D721Med (cell line): ENCODE measurements around the gene AOC1.

ENCODE experiments used
- DNase-seq: peaks from one replicate; pipeline ENCODE4 v3.0.0; 2011; ENCODE audit warnings: low spot score; ENCODE audit not compliant: insufficient read length
- FAIRE-seq: peaks from 2 replicates; lab custom pipeline; 2011; peaks lifted over from hg19 to GRCh38; lab: Jason Lieb, UNC
- CTCF ChIP-seq: IDR thresholded peaks from 2 replicates; pipeline ENCODE4 v1.5.1; 2012; ENCODE audit warnings: mild to moderate bottlenecking, control low read depth; ENCODE audit not compliant: insufficient read depth; ENCODE audit errors: missing control alignments

The AOC1 gene

GRCh38 chr7:150866932-150867564, 14.7 kb downstream of the AOC1 start:
- TF ChIP-seq CTCF, result no peak
- FAIRE-seq (no peak), DNase-seq (no peak)

GRCh38 chr7:150867605-150868004, 15.3 kb downstream of the AOC1 start:
- DNase-seq (no peak), FAIRE-seq (no peak)
- TF ChIP-seq CTCF, result no peak

- DNase-seq, result no peak
- no peak for FAIRE-seq
- TF ChIP-seq CTCF, result no peak
Observed at GRCh38 chr7:150869467-150869866, 17.1 kb downstream of the AOC1 start.

- FAIRE-seq (no peak), DNase-seq (no peak)
- no peak for TF ChIP-seq CTCF
Observed at GRCh38 chr7:150871601-150872000, 19.3 kb downstream of the AOC1 start.

GRCh38 chr7:150874401-150875198, 22.3 kb downstream of the AOC1 start:
- FAIRE-seq (no peak), DNase-seq (no peak)
- no peak for TF ChIP-seq CTCF

- DNase-seq (no peak), FAIRE-seq (no peak)
- no peak for TF ChIP-seq CTCF
Observed at GRCh38 chr7:150875791-150876190, 23.5 kb downstream of the AOC1 start.
